Trophoblast cell (in vitro differentiated cells and primary cell): ENCODE measurements around the gene P2RY12.
A peak's percentile ranks its signal among the peaks of the same experiment; 100 is the strongest.

Experiments
- DNase-seq, 2 donors: peaks; one replicate each; pipeline ENCODE4 v3.0.0-alpha.2; 2016
- H2AFZ ChIP-seq: 2 replicates; pipeline ENCODE4 v1.6.1; 2013; ENCODE audit warnings: low read length, moderate library complexity, mild to moderate bottlenecking; ENCODE audit not compliant: insufficient read depth, poor library complexity
- H2AK5ac ChIP-seq: 2 replicates; pipeline ENCODE4 v1.6.1; 2013; ENCODE audit warnings: mild to moderate bottlenecking, low read length
- H2BK120ac ChIP-seq: 2 replicates; pipeline ENCODE4 v1.6.1; 2013; ENCODE audit warnings: low read length, mild to moderate bottlenecking, moderate library complexity; ENCODE audit not compliant: insufficient read depth, poor library complexity
- H2BK12ac ChIP-seq: 2 replicates; pipeline ENCODE4 v1.6.1; 2013; ENCODE audit warnings: mild to moderate bottlenecking, low read length, moderate library complexity
- H2BK5ac ChIP-seq: 2 replicates; pipeline ENCODE4 v1.6.1; 2013; ENCODE audit warnings: low read length, low read depth, moderate library complexity, mild to moderate bottlenecking; ENCODE audit not compliant: poor library complexity
- H3K14ac ChIP-seq: 2 replicates; pipeline ENCODE4 v1.6.1; 2013; ENCODE audit warnings: mild to moderate bottlenecking, low read length
- H3K18ac ChIP-seq: 2 replicates; pipeline ENCODE4 v1.6.1; 2013; ENCODE audit warnings: mild to moderate bottlenecking, low read length
- H3K23ac ChIP-seq: 2 replicates; pipeline ENCODE4 v1.6.1; 2013; ENCODE audit warnings: low read length
- H3K27ac ChIP-seq: 2 replicates; pipeline ENCODE4 v1.5.1; 2013; ENCODE audit warnings: low read depth, mild to moderate bottlenecking, inconsistent platforms, low read length, moderate library complexity
- H3K27me3 ChIP-seq: 2 replicates; pipeline ENCODE4 v1.6.1; 2013; ENCODE audit warnings: inconsistent platforms, mild to moderate bottlenecking, low read length, moderate library complexity; ENCODE audit not compliant: insufficient read depth
- H3K36me3 ChIP-seq, 2 experiments: 1 replicate in 1 of 2; 2 replicates in 1 of 2; pipeline ENCODE4 v1.6.1; 2013; ENCODE audit warnings: low read length in 2 of 2, mild to moderate bottlenecking in 2 of 2, moderate library complexity in 1 of 2; ENCODE audit not compliant: insufficient read depth in 2 of 2, control insufficient read depth in 1 of 2
- H3K4ac ChIP-seq: 2 replicates; pipeline ENCODE4 v1.6.1; 2013; ENCODE audit warnings: low read depth, mild to moderate bottlenecking, low read length, moderate library complexity
- H3K4me1 ChIP-seq, 2 experiments: 1 replicate in 1 of 2; 2 replicates in 1 of 2; pipeline ENCODE4 v1.6.1; 2013; ENCODE audit warnings: low read length in 2 of 2, mild to moderate bottlenecking in 2 of 2, moderate library complexity in 1 of 2; ENCODE audit not compliant: insufficient read depth in 2 of 2, control insufficient read depth in 1 of 2
- H3K4me2 ChIP-seq: 2 replicates; pipeline ENCODE4 v1.6.1; 2013; ENCODE audit warnings: inconsistent platforms, mild to moderate bottlenecking, low read length, moderate library complexity
- H3K4me3 ChIP-seq: 2 replicates; pipeline ENCODE4 v1.5.1; 2013; ENCODE audit warnings: mild to moderate bottlenecking, low read depth, low read length, inconsistent platforms
- H3K79me1 ChIP-seq: one replicate; pipeline ENCODE4 v1.6.1; 2013; ENCODE audit warnings: low read length
- H3K79me2 ChIP-seq: 2 replicates; pipeline ENCODE4 v1.6.1; 2013; ENCODE audit warnings: low read length, mild to moderate bottlenecking; ENCODE audit not compliant: control insufficient read depth, insufficient read depth, poor library complexity
- H3K9ac ChIP-seq: 2 replicates; pipeline ENCODE4 v1.6.1; 2013; ENCODE audit warnings: mild to moderate bottlenecking, low read length
- H3K9me3 ChIP-seq: 2 replicates; pipeline ENCODE4 v1.6.1; 2013; ENCODE audit warnings: low read depth, mild to moderate bottlenecking, control low read depth, inconsistent platforms, low read length; ENCODE audit not compliant: insufficient read depth
- H4K12ac ChIP-seq: 2 replicates; pipeline ENCODE4 v1.6.1; 2013; ENCODE audit warnings: low read depth, mild to moderate bottlenecking, low read length, moderate library complexity
- H4K8ac ChIP-seq: 2 replicates; pipeline ENCODE4 v1.6.1; 2013; ENCODE audit warnings: low read depth, mild to moderate bottlenecking, low read length, moderate library complexity
- H4K91ac ChIP-seq: one replicate; pipeline ENCODE4 v1.6.1; 2013; ENCODE audit warnings: low read depth, mild to moderate bottlenecking, low read length, moderate library complexity
- WGBS: extraction: QIAGEN DNeasy Blood & Tissue Kit; methylation state at CpG from one replicate; pipeline ENCODE4 v1.1.7; 2013; ENCODE audit warnings: missing lambda C conversion rate; ENCODE audit not compliant: insufficient read length, insufficient coverage; ENCODE audit errors: extremely low coverage; 5-methylcytosine and 5-hydroxymethylcytosine counted together

Gene P2RY12

DNA sequence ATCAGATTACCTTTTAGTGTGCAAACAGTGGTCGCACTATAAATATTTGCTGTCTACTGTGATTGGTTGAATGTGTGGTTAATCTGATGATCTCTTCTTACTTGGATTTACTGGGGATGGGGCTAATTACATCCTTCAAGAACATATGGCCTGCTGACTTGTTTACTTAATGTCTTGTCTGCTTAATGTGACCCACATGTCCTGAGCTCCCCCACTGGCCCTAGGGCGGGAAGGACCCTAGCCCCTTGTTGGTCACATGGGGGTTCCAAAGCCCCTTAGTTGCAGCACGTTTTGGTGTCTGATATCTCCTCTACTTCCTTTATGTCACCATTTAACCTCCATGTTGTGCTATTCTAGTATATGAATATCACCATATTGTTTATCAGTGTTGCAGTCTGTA lies 17.8 kb upstream of the P2RY12 start:
- no peak for DNase-seq
- H2AFZ ChIP-seq: no peak overlapping the region
- no peak overlapping the region for H2AK5ac ChIP-seq
- H3K4me2 ChIP-seq: no peak overlapping the region
- WGBS: no CpG with 5 or more reads among the region's 3 CpGs
- no peak overlapping the region for H3K27ac ChIP-seq
- no peak overlapping the region for H3K4ac ChIP-seq
- no peaks in the 10 kb centered on the region for H3K9me3 ChIP-seq
- H3K79me2 ChIP-seq: no peaks in the 10 kb centered on the region
- H3K23ac ChIP-seq: no peak overlapping the region
- no peak overlapping the region for H4K12ac ChIP-seq
- H3K36me3 ChIP-seq: peaks cover 0 to 2% of the 10 kb centered on the region in 2 experiments
- no peak overlapping the region for H3K14ac ChIP-seq
- H2BK5ac ChIP-seq: no peak overlapping the region
- H3K79me1 ChIP-seq: no peaks in the 10 kb centered on the region
- H3K27me3 ChIP-seq: no peaks in the 10 kb centered on the region
- H3K9ac ChIP-seq: no peak overlapping the region
- H4K91ac ChIP-seq: no peak overlapping the region
- H3K18ac ChIP-seq: no peak overlapping the region
- no peak overlapping the region for H2BK12ac ChIP-seq
- H3K4me1 ChIP-seq: no peaks in the 10 kb centered on the region
- H3K4me3 ChIP-seq: no peak overlapping the region
- H2BK120ac ChIP-seq: no peak overlapping the region
- no peak overlapping the region for H4K8ac ChIP-seq

GRCh38 chr3:151400341-151400740 lies 15.8 kb upstream of the P2RY12 start:
- H2BK5ac ChIP-seq: no peak overlapping the region
- H3K9me3 ChIP-seq: no peaks in the 10 kb centered on the region
- H4K12ac ChIP-seq: no peak overlapping the region
- H2AK5ac ChIP-seq: no peak overlapping the region
- no peak overlapping the region for H3K27ac ChIP-seq
- no peak overlapping the region for H3K4ac ChIP-seq
- H3K79me2 ChIP-seq: no peaks in the 10 kb centered on the region
- H3K18ac ChIP-seq: no peak overlapping the region
- no peak overlapping the region for H3K9ac ChIP-seq
- no peak overlapping the region for H3K4me2 ChIP-seq
- no peak overlapping the region for H2BK120ac ChIP-seq
- H3K4me3 ChIP-seq: no peak overlapping the region
- no peaks in the 10 kb centered on the region for H3K4me1 ChIP-seq
- no peaks in the 10 kb centered on the region for H3K79me1 ChIP-seq
- H3K23ac ChIP-seq: no peak overlapping the region
- no CpG with 5 or more reads among the region's 4 CpGs for WGBS
- no peak overlapping the region for H4K91ac ChIP-seq
- no peak overlapping the region for H2AFZ ChIP-seq
- no peak overlapping the region for H4K8ac ChIP-seq
- H3K36me3 ChIP-seq: peaks cover 2 to 5% of the 10 kb centered on the region in 2 experiments
- no peak overlapping the region for H2BK12ac ChIP-seq
- H3K14ac ChIP-seq: no peak overlapping the region
- DNase-seq: no peak
- H3K27me3 ChIP-seq: no peaks in the 10 kb centered on the region

DNA sequence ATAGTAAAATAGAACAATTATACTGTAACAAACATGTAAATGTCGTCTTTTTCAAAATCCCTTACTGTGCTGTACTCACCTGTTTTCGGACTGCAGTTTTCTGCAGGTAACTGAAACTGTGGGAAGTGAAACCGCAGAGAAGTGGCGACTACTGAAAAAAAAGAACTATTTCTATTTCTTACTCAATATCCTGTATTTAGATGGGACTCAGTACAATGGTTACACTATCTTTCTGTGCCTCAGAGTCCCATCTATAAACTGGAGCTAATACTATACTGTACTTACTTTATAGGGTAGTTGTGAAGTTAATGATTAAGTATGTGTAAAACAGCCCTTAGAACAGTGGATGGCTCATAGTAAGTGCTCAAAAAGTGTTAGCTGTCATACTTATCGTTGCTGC lies 14.3 kb upstream of the P2RY12 start:
- no peak overlapping the region for H3K4me3 ChIP-seq
- WGBS: no CpG with 5 or more reads among the region's 5 CpGs
- no peak overlapping the region for H2BK120ac ChIP-seq

DNA sequence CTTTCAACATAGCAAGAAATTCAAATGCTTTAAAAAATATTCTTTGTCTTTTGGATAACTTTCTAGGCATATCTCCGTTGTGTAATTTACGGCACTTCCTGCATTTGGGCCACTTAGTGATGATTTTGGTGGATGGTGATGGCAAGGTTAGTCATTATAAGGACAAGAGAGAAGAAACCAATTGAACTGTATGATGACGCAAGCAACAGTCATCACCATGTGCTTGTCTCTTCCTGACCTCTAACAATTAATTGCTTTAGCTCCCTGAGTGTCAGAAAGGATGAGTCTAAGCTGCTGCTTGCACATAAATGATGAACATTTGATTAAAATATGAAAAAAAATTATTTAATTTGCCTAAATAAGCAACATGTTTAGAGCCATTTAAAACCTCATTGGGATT lies 11.3 kb upstream of the P2RY12 start:
- H3K18ac ChIP-seq: no peak overlapping the region
- H3K4me2 ChIP-seq: no peak overlapping the region
- no peak overlapping the region for H3K4me3 ChIP-seq
- no peak overlapping the region for H2AFZ ChIP-seq
- H3K14ac ChIP-seq: no peak overlapping the region
- H3K27me3 ChIP-seq: no peaks in the 10 kb centered on the region
- no peak overlapping the region for H3K9ac ChIP-seq
- peaks cover 2 to 7% of the 10 kb centered on the region in 2 experiments for H3K36me3 ChIP-seq
- no peak overlapping the region for H2BK12ac ChIP-seq
- H4K12ac ChIP-seq: no peak overlapping the region
- H3K79me2 ChIP-seq: no peaks in the 10 kb centered on the region
- H3K23ac ChIP-seq: no peak overlapping the region
- no peak overlapping the region for H4K8ac ChIP-seq
- no peak overlapping the region for H2BK120ac ChIP-seq
- H2AK5ac ChIP-seq: no peak overlapping the region
- no peaks in the 10 kb centered on the region for H3K4me1 ChIP-seq
- no peak overlapping the region for H3K4ac ChIP-seq
- H3K27ac ChIP-seq: no peak overlapping the region
- no peak overlapping the region for H2BK5ac ChIP-seq
- H3K79me1 ChIP-seq: no peaks in the 10 kb centered on the region
- WGBS: no CpG with 5 or more reads among the region's 3 CpGs
- no peaks in the 10 kb centered on the region for H3K9me3 ChIP-seq
- peak; percentile 4 to 5 for DNase-seq
- H4K91ac ChIP-seq: no peak overlapping the region

More for the DNA sequence above, 14.3 kb upstream of the P2RY12 start:
- Histone ChIP-seq H4K8ac (no peak overlapping the region), H3K4ac (no peak overlapping the region), H4K91ac (no peak overlapping the region), H3K9ac (no peak overlapping the region), H3K79me1 (no peaks in the 10 kb centered on the region), H3K4me1 (no peaks in the 10 kb centered on the region), H2BK12ac (no peak overlapping the region), H3K4me2 (no peak overlapping the region), H2AK5ac (no peak overlapping the region), H2BK5ac (no peak overlapping the region), H3K27ac (no peak overlapping the region), H3K79me2 (no peaks in the 10 kb centered on the region), H3K9me3 (no peaks in the 10 kb centered on the region), H2AFZ (no peak overlapping the region), H3K14ac (no peak overlapping the region), H3K27me3 (no peaks in the 10 kb centered on the region), H3K23ac (no peak overlapping the region), H3K36me3 (peaks cover 2 to 7% of the 10 kb centered on the region in 2 experiments), H4K12ac (no peak overlapping the region), H3K18ac (no peak overlapping the region)
- no peak for DNase-seq
